Activated T-helper 1 cell treated with Interleukin-2 at 50 U/mL for 16 hours (primary cell): ENCODE data around the gene GAK.

Source experiments
- DNase-seq: peaks from one replicate; pipeline ENCODE4 v3.0.0-alpha.2; 2020; ENCODE audit warnings: low read depth

The GAK gene

GRCh38 chr4:964346-965025, 32.4 kb upstream of the GAK start:
- no peak for DNase-seq

DNA sequence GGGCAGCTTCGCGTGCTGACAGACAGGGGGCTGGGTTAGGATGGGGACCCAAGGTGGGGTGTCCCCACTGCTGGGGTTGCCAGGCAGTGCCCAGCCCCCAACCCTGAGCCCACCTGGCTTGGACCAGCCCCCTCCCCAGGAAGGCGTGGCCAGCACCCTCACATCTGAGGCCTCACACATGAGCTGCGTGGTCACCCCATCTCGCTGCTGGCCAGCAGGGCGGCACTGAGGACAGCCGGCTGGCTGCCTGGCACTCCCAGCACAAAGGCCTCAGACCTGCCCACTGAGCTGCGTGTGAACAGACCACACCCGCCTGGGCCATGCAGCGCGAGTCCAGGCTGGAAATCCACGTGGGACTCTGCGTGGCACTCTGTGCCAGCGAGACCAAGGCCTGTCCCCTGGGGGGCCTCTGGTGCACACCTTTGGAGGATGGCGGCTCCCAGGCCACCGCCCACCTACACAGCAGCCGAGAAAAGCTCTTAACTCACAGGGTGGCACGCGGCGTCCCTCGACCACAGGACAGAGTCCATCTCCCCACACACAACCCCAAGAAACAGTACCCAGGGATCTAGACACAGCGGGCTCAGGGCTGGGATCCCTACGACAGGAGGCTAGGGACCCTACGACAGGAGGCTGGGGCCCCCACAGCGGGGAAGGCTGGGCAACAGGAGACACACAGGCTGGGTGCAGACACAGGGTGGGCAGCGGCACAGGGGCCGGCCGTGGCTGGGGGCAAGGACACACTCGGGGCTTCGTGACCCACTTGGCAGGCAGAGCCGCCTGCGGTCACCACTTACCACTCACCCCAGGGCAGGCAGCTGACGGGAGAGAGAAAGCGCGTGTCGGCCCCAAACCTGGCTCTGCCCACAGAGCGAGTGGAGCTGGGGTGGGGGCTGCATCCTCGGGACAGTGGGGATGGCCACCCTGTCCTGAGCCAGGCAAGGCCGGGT, 31.4 kb upstream of the GAK start:
- DNase-seq: no peak

- DNase-seq: no peak
These were observed 30.4 kb upstream of the GAK start for GRCh38 chr4:962231-963208.

GRCh38 chr4:961351-962230, 29.5 kb upstream of the GAK start:
- no peak for DNase-seq

- DNase-seq: no peak
These were observed 28.7 kb upstream of the GAK start for GRCh38 chr4:960636-961350.

DNA sequence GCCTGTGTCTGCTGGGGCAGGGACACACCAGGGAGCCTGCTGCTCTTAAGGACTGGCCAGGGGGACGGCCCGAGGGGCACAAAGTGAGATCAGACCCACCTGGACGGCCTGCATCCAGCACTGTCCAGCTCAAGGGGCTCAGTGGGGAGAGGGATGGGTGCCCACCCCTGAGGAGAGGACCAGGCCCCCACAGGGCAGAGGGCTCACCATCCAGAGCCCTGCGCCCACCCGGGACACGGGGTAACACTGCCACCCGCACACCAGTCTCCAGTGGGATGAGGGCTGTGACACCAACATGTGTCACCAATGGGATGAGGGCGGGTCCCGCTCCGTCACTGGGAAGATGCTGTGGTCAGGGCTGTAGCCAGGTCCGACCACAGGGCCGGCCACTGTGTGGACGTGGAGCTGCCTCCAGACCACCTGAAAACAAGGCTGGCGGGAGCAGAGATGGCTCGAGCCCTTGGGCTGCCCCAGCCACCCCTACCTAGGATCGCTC, 28.1 kb upstream of the GAK start:
- DNase-seq: no peak

GRCh38 chr4:959338-960139, 27.4 kb upstream of the GAK start:
- no peak for DNase-seq

DNA sequence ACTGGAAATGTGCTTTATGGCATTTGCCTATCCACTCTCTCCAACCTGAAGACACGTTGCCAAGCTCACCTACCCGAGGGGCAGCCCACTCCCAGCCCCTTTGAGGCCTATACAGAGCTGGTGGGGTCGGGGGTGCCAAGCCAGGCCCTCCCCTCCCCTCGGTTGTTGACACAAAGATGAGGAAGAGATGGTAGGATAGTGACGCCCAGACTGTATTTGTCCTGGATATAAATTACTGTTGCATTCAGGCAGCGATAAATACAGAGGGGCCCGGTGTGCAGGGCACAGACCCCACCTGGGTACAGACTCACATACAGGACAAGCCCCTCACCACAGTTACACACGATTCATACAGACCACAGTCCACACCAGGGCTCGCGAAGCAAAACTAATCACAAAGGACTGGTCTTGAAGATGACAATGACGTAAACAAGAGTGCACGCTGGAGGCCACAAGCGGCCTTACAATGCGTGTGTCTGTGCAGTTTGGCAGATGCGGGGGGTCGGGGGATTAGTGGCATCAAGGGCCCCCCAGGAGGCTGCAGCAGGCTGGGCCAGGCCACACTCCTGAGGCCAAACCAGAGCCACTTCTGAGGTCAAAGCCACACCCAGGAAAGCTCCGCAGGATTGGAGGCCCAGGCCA, 26.7 kb upstream of the GAK start:
- DNase-seq: no peak

DNA sequence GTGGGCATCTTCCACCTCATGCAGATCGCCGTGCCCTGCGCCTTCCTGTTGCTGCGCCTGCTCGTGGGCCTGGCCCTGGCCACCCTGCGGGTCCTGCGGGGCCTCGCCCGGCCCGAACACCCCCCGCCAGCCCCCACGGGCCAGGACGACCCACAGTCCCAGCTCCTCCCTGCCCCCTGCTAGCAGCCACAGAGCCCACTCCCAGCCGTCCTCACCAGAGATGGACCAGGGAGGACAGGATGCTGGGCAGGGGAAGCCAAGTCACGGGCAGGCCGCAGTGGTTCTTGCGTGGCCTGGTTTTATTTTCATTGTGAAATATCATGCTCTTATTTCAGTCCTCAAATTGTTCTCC, 26.2 kb upstream of the GAK start:
- no peak for DNase-seq

- DNase-seq: no peak
These were observed 25.6 kb upstream of the GAK start for GRCh38 chr4:957581-958313.

GRCh38 chr4:957231-957580, 25.1 kb upstream of the GAK start:
- no peak for DNase-seq

- no peak for DNase-seq
These were observed 24.6 kb upstream of the GAK start for GRCh38 chr4:956531-957230.

- no peak for DNase-seq
These were observed 23.8 kb upstream of the GAK start for GRCh38 chr4:955931-956381.

DNA sequence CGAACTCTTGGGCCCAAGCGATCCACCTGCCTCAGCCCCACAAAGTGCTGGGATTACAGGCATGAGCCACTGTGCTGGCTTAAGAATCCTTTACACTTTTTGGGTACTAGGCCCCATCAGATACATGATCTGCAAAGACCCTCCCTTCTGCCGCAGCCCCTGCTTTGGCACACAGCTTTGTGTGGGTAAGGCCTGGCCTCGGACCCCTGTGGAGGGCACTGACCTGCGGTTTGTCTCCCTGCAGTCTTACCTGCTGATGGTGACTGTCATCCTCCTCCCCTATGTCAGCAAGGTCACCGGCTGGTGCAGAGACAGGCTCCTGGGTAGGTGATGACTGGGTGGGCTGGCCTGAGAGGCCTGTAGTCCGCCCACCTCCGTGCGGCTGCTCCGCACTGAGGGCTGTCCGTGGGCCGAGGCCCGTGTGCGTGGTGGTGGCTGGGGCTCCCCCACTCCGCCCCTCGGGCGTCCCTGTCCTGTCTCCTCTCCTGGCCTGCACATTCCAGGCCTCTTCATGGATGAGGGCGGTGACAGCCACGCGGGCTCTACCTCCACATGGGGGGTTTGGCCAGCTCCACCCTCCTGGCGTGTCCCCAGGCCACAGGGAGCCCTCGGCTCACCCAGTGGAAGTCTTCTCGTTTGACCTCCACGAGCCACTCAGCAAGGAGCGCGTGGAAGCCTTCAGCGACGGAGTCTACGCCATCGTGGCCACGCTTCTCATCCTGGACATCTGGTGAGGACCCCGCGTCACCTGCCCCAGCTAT, 23.2 kb upstream of the GAK start:
- no peak for DNase-seq

DNA sequence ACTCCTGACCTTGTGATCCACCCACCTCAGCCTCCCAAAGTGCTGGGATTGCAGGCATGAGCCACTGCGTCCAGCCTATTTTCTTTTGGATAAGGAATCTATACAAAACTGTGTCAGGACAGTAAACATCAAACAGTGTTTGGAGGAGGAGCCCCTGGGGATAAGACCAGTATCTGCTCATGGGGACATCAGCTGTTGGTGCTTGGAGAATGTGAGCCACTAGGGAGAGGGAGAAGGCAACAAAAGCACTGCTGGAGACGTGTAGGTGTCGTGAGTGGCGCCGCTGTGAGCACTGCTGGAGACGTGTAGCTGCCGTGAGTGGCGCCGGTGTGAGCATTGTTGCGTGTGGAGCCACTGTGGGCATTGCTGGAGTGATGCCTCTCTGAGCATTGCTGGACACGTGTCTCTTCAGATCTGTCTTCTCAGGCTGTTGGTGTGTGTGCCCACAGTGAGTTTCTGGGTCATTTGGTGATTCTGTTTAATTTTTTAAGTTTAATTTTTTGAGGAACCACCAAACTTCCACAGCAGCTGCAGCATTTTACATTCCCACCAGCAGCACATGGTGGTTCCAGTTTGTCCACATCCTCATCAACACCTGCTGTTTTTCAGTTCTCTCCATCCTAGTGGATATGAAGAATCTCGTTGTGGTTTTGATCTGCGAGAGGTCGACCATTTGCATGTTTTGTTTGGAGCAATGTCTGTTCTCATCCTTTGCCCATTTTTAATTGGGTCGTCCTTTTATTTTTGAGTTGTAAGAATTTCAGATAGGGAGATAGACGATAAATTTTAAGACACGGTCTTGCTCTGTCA, 22.3 kb upstream of the GAK start:
- DNase-seq: no peak

DNA sequence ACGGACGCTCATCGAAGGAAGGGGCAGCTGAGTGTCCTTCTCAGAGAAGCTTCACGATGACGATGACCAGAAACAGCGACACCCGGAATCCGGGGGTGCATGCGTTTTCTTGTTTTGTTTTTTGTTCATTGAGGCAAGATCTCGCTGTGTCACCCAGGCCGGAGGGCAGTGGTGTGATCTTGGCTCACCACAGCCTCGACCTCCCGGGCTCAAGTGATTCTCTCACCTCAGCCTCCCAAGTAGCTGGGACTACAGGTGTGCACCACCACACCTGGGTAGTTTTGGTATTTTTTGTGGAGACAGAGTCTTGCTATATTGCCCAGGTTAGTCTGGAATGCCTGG, 21.4 kb upstream of the GAK start:
- no peak for DNase-seq
